COLO829 (cell line): ENCODE results near the gene FKBP7.
"Not testable (repeated sequence)": the region's sequence is repeated elsewhere in the genome, so short reads cannot be mapped to it uniquely, and the experiment has no call there.

Experiments
- DNase-seq: peaks from one replicate; pipeline ENCODE4 v3.0.0; 2012; ENCODE audit warnings: low spot score

Gene FKBP7, protein sequence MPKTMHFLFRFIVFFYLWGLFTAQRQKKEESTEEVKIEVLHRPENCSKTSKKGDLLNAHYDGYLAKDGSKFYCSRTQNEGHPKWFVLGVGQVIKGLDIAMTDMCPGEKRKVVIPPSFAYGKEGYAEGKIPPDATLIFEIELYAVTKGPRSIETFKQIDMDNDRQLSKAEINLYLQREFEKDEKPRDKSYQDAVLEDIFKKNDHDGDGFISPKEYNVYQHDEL

DNA sequence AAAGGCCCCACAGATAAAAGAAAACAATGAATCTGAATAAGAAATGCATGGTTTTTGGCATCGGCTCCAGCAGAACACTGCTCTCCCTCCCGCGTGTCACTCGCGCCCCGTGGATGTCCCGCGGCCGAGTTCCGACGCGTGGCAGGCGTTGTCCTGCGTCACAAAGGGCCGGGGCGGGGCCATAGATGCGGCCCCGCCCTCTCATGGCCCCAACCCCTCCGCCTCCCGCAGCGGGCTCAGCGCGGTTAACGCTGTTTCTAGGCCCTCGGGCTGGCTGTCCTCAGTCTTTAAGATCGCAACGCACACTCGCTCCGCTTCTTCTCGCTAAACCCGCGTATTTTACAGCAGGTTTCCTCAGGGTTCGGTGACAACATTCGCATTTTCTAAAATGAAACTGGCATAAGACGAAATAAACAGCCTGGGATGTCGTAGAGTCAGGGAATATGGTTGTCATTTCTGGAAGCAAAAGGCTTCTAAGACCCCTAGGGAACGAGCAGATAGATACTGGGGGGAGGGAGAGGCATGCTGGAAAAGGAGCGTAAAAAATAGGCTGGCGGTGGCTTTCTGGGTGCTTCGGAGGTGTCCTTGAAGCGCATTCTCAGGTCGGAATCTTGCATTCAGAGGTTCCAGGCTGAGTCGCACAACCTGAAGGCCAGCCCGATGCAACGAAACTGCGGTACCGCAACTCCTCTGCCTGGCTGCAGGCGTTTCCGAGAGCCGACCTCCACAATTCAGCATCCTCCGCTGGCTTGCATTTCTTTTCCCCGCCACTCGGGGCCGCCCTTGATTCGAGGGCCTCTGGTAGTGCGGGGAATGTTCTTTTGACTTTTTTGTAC is at the start of gene FKBP7:
Gene FKBP7 (minus strand): TSS at position 162 of the 836 bp plus-strand sequence. CDS start 101 bp downstream, at position 61.
- peak; percentile 80 for DNase-seq

DNA sequence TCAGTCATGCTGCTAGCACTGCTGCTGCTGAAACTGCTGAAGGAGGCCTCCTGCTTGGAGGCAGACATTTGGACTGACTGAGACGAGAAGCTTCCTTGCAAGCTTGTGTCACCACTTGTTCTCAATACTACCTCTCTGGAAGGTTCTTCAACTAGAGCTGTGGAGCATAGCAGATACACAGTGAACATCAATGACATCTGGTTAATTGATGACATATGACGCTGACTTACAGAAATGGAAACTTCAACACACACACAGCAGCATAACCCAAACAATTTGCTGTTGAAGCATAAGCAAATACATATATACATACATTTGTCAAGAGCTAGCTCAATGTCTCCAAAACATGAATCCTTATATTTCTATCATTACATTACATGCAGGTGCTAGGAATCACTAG is 49.2 kb upstream of the FKBP7 start:
- no peak for DNase-seq

DNA sequence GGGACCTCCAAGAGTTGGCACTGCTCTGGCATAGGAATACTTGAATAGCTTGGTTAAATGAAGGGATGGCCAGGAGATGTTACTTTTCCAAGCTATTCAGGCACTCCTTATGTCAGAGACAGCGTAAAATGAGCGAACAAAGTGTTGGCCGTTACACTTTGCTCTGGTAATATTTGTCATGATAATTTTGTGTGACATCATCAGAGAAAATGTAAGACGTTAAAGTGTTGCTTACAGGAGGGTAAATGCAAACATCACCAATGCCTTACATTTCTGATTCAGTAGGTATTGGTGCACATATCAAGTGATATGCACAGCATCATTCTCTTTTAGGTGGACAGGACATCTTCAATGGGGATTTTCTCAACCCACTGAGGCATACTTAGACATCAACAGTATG is 47.9 kb upstream of the FKBP7 start:
- DNase-seq: no peak

DNA sequence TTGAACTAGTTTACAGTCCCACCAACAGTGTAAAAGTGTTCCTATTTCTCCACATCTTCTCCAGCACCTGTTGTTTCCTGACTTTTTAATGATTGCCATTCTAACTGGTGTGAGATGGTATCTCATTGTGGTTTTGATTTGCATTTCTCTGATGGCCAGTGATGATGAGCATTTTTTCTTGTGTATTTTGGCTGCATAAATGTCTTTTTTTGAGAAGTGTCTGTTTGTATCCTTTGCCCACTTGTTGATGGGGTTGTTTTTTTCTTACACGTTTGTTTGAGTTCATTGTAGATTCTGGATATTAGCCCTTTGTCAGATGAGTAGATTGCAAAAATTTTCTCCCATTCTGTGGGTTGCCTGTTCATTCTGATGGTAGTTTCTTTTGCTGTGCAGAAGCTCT is 47.1 kb upstream of the FKBP7 start:
- DNase-seq: not testable (repeated sequence)

DNA sequence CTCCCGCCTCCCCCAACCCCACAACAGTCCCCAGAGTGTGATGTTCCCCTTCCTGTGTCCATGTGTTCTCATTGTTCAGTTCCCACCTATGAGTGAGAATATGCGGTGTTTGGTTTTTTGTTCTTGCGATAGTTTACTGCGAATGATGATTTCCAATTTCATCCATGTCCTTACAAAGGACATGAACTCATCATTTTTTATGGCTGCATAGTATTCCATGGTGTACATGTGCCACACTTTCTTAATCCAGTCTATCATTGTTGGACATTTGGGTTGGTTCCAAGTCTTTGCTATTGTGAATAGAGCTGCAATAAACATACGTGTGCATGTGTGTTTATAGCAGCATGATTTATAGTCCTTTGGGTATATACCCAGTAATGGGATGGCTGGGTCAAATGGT is 46.6 kb upstream of the FKBP7 start:
- not testable (repeated sequence) for DNase-seq

DNA sequence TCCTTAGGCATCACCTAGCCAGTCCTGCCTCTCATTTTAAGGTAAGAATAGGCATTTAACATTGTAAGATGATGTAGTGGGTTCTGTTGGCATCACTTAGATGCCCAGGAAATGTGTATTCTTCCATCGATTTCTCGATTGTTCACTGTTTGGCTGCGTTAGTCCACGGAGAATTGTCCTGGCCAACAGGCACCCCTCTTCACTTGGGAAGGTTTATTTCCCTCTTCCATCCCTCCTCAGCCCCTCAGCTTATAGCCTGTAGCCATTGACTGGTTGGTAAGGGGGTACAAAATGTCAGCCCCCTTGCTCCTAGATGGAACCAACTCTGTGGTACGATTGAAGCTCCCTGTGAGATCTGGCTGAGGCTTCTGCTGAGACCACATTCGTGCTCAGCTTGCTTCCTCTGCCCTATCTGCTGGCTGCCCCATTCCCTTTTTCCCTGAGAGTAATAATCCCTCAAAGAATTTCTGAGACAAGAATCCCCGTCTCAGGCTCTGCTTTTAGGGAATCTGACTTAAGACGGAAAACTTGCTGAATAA is 45.3 kb upstream of the FKBP7 start:
- peak; percentile 7 for DNase-seq

DNA sequence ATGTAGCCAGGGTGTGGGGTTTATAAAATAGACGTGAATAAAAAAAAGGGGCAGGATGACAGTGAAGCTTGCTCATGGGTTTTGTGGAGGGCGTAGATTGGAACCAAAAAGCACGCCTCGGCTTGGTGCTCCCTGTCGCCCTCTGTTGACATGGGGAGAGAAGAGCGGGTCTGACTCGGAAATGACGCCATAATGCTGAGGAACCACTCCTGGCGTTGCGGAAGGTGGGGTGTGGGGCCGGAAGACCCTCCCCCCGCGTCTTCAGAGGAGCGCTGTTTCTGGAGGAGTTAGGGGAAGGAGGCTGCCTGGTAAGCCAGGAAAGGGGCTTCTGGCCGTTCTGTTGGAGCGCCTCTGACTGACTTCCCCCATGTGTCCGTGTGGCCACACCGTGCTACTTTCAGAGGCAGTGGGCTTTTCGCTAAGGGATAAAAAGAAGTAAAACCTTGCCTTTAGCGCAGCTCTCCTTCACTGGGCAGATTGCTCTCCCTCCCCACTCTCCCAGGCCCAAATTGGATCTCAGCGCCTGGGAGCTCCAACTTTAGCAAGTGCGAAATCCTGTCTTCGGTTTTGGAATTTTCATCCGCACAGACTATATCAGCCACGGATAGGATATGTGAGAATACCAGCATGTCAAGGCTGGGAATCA is 44.7 kb upstream of the FKBP7 start:
- peak; percentile 89 for DNase-seq

DNA sequence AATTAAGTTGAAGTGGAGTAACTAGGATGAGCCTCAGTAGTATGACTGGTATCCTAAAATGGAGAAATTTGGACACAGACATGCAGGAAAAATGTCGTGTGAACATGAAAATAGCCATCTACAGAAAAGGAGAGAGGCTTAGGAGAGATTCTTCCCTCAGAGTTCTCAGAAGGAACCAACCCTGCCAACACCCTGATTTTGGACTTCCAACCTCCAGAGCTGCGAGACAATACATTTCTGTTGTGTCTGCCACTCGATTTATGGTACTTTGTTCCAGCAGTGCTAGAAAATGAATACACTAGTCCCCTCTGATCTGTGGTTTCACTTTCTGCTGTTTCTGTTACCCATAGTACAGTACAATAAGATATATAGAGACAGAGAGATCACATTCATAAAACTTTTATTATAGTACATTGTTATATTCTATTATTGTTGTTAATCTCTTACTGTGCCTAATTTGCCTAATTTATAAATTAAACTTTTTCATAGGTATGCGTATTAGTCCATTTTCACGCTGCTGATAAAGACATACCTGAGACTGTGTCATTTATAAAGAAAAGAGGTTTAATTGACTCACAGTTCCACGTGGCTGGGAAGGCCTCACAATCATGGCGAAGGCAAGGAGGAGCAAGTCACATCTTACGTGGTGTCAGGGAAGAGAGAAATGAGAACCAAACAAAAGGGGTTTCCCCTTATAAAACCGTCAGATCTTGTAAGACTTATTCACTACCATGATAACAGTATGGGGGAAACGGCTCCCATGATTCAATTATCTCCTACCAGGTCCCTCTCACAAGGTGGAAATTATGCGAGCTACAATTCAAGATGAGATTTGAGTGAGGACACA is 43.1 kb upstream of the FKBP7 start:
- DNase-seq: no peak

DNA sequence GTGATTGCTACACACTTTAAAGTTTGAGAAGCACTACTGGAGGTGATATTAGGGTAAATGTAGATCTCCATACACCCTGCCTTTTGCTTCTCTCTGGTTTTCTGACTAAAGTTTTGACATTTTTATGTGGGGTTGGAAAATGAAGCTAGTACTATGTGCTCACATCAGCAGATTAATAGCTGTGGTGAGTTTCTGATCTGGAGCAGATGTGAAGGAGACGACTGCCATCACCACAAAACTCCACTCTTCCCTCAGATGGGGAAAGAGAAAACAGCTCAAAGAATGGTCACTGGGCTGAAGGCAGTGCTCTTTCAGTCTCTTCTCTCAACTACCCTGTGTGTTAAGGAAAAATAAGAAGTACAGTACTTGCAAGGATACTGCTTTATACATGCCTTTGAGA is 39.1 kb upstream of the FKBP7 start:
- no peak for DNase-seq

DNA sequence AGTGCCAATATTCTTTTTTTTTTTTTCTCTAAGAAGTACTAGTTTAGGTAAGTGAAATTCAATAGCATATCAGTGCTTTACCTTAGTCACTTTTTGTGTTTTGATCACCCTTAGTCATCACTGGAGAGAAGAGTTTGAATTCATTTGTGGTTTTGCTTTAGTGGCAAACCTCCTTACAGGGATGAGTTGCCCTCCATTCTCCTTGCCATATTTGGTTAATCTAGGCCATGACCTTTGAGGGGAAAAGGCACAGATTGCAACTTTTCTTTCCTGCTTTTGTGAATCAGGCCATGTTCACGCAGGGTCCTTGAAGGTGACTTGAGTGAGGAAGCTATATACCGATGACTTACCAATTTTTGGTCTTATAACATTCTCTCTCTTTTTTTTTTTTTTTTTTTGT is 36.3 kb upstream of the FKBP7 start:
- no peak for DNase-seq

DNA sequence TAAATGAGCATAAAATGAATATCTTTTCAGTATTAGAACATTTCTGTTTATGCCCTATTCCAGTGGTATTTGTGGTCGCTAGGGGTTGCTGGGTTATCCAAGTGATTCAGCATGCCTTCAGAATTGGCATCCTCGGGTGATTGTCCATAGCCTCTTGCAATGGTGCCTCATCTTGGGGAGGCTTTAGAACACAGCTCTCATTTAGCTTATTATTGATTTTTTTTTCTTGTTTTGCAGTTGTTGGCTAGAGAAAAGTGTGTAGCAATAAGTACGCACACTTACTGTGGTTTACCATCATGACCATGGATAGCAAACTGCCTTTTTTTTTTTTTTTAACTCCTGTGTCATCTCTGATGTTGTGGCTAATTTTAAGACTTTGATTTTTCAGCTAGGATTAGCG is 35.5 kb upstream of the FKBP7 start:
- no peak for DNase-seq

DNA sequence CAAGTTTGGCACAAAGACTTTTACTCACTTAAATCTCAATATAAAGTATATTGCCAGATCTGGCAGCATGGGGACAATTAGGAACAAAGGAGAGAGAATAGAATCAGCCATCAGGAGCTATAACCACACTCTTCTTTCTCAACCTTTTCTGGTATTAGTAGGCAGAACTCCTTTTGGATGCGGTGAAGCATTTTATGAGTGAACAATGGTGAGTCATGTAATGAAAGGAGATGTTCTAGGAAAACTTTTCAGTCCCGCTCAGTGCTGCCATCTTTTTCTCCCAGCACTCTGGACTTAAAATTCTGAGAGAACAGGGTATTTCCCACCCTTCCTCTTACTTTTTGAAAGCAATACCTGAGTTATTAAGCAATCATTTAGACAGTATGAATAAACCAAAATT is 34.1 kb upstream of the FKBP7 start:
- no peak for DNase-seq

DNA sequence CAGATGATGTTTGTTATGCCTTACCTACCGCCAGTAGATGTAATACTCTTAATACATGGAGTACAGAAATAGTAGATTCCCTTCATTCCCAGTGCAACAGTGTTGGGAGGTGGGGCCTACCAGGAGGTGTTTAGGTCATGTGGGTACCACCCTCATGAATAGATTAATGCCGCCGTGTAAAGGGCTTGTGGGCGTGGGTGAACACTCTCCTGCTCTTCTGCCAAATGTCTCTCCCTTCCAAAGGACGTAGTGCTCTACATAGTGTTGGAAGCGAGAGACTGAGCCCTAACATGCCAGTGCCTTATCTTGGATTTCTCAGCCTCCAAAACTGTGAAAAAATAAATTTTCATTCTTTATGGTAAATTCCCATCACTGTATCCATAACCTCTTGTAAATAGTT is 32.0 kb upstream of the FKBP7 start:
- DNase-seq: no peak

DNA sequence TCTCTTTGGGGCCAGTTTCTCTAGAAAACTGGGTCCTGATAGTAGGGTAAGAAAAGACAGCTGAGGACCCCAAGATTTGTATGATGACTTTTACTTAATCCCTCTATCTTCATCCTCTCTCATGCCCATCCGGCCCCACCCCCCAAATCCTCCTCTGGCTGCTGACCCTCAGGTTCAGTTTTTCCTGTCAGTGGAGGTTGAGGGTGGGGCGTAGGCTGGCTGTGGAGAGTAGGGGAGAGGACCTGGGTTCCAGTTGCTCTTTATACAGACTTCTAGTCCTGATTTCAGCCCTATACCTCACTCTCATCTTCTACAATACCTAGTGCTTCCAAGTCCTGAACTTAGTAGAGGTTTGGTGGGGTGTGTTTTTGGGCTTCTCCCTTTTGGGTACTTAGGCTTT is 30.2 kb upstream of the FKBP7 start:
- DNase-seq: no peak

DNA sequence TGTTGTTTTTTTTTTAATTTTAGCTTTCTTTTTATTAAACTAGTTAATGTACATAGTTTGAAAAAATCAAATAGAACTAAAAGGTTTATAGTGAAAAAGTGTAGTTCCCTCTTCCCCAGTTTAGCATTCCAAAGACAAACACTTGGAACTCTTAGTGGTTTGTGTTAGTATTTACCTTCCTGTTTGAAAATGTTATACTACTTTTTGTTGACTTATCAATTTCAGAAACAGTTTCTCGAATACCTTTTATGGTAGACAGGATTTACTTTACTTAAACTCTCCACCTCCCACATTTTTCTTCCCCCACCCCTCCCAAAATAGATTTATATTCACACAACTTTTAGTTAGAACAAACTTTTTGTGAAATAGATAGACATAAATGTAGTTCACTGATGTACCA is 28.5 kb upstream of the FKBP7 start:
- no peak for DNase-seq

DNA sequence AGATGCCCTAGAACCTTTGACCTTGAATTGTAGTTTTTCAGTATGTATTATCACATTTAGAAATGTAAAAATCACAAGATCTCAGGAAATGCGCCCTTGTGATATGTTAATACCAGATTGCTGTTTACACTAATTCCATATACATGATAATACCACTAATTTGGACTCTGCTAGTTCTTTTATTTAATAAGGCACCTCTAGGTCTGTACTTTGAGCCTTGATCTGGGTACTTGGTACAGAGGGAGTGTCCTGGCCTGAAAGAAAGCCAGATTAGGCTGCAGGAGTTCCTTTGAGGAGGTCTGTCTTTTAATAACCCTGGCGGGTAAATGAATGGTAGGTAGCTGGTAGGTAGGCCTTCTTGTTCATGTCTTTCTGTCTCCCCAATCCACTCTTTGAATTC is 28.1 kb upstream of the FKBP7 start:
- no peak for DNase-seq

DNA sequence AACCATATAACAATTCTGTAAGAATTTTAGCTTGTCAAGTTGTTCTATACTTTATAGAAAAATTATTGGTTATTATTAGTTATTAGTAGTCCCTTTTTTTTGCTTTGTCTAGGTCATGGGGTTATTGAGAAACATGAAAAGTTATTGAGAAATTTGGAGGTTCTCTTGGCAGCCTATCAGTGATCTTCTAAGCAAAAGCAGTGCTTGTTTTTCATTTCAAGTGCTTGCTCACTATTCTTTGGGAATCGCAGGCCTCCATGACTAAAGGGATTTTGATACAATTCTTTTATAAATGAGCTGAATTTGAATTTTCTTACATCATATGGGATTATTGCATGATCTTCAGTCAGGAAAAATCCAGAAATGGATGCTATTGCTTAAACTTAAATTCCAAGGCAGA is 27.7 kb upstream of the FKBP7 start:
- DNase-seq: no peak

DNA sequence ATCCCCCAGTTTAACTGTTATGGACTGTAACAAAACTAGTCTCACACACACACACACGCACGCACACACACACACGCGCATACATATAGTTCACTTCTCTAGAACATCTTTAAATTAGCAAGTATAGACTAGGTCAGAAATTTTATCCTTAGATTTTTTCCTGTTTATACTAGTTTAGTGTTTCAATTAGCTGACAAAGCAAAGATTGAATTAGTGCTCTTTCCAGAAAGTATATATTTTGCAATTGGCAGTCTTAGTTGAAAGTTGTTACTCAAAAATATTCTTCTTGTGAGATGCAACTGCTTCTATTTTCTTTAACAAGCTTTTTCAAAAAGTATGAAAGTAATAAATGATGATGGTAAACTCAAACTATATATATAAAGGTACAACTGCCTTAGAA is 24.4 kb upstream of the FKBP7 start:
- no peak for DNase-seq

DNA sequence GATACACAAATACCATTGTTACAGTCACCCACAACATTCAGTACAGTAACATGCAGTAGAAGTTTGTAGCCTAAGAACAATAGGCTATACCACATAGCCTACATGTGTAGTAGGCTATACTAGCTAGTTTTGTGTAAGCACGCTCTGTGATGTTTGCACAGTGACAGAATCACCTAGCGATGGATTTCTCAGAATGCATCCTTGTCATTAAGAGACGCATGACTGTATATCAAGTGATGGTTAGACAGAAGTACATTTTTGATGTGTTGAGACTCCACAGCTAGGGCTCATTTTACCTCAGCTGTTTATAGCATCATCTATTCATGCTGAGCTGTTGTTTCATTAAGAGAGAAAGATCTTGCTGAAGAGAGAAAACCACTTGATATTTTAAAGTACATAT is 21.2 kb upstream of the FKBP7 start:
- no peak for DNase-seq

DNA sequence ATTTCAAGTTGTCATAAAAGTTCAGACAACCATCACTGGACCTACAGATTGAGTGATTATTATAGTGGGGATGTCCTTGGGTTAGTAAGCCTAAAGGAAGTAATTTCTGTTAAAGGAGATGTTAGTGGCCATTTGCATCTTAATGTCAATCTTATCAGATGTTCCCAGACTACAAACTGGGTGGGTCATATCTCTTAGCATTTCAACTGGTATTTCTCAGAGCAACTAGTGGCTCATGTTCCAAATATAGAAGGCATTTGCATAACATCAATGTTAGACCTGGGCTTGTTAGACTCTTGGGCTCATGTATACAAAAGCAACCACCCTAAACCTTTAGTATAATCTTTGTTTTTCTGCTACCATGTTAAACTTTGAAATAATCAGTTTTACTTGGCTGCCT is 19.7 kb upstream of the FKBP7 start:
- DNase-seq: no peak

DNA sequence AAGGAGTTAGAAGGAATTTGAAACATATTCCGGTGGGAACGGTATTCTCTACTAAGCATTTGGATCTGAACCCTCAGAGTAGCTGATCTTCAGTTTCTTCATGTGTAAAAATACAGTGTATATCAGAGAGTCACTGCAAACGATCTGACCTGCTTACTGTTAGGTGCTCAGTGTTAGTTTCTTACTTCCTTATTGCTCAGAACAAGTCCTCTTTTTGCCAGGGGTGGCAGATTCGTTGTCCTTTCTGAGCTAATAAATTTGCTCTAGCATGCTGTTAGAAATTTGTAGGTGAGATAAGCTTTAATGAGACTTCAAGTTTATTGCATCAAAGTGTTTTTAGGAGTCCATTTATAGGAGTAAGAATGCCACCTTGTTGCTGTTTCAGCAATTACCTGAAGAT is 17.6 kb upstream of the FKBP7 start:
- DNase-seq: no peak

DNA sequence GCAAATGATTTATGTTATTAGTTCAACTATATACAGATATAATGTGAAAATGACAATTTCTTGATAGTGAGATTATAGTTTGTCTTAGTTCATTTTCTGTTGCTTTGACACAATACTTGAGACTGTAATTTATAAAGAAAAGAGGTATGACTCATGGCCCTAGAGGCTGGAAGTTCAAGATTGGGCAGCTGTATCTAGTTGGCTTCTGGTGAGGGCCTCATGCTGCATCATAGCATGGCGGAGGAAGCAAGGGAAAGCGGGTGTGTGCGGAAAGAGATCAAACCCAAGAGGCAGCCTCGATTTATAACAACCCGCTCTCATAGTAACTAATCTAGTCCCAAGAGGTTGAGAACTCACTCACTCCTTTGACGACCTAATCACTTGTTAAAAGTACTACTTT is 13.2 kb upstream of the FKBP7 start:
- DNase-seq: no peak
